Measurements from ENCODE around the gene CDK2AP2.
"Not testable (repeated sequence)": the region's sequence is repeated elsewhere in the genome, so short reads cannot be mapped to it uniquely, and the experiment has no call there.

CDK2AP2 gene

DNA sequence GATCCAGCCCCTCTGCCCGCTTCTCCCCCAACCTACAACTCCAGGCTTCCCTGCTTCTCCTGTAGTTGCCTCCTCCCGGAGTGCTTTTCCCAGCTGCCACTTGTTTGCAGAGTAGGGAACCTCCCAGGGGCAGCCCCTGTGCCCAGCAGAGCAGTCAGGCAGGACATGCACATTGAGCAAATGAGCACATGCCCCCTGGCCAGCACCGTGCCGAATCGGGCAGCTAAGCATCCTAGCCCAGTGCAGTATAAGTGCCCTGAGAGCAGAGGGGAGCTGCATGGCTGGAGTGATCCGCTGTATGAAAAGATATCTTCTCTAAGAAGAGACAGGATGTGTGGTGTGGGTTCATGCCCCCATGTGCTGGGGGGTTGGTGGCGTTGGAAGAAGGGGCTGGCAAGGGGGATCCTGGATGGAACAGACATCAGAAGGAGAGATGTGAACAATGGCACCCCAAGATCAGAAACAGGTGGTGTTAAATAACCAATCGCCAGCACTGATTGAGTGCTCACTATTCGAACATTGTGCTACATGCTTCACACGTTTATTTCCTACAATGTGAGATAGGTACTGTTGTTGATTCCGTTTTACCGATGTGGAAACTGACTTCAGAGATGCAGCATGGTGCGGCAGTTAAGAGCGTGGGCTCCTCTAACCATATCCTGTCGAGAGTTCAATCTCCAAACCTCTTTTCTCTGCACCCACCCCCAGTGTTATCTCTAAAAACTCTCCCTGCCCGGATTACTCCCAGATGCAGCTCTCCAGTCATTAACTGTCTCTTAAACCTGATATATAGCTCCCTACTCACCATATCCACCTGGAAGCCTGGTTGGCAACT, 23.9 kb downstream of the CDK2AP2 start:
- in situ Hi-C loops (cut with MboI; ENCODE audit: low pct_unique_long_range_greater_than_20kb, low sequenced_read_pairs, unreplicated experiment) = no loop called here
- no peak for TF ChIP-seq CTCF (IDR thresholded peaks at IDR 0.05; ENCODE audit: extremely low read depth, insufficient read depth, missing control alignments)
- no peak for DNase-seq (ENCODE audit: low spot score)

GRCh38 chr11:67482827-67483798, 24.8 kb downstream of the CDK2AP2 start, which contains the start of gene AIP:
AIP (plus strand) TSS chr11:67483026; CDS start chr11:67483159, 133 bp downstream.
- peak; percentile 8 for TF ChIP-seq CTCF (IDR thresholded peaks at IDR 0.05; ENCODE audit: extremely low read depth, insufficient read depth, missing control alignments)
- in situ Hi-C loops (cut with MboI; ENCODE audit: low pct_unique_long_range_greater_than_20kb, low sequenced_read_pairs, unreplicated experiment) = no loop called here
- peak; percentile 95 for DNase-seq (ENCODE audit: low spot score)

GRCh38 chr11:67482275-67482826, 25.6 kb downstream of the CDK2AP2 start:
- in situ Hi-C loops (cut with MboI; ENCODE audit: low pct_unique_long_range_greater_than_20kb, low sequenced_read_pairs, unreplicated experiment) = no loop called here
- DNase-seq (ENCODE audit: low spot score) = no peak
- TF ChIP-seq CTCF (IDR thresholded peaks at IDR 0.05; ENCODE audit: extremely low read depth, insufficient read depth, missing control alignments) = no peak

DNA sequence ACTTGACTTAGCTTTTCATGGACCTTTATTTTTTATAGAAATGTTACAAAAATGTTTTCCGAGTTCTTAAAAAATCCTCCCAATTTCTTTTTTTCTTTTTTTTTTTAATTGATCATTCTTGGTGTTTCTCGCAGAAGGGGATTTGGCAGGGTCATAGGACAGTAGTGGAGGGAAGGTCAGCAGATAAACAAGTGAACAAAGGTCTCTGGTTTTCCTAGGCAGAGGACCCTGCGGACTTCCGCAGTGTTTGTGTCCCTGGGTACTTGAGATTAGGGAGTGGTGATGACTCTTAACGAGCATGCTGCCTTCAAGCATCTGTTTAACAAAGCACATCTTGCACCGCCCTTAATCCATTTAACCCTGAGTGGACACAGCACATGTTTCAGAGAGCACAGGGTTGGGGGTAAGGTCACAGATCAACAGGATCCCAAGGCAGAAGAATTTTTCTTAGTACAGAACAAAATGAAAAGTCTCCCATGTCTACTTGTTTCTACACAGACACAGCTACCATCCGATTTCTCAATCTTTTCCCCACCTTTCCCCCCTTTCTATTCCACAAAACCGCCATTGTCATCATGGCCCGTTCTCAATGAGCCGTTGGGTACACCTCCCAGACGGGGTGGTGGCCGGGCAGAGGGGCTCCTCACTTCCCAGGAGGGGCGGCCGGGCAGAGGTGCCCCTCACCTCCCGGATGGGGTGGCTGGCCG, 30.5 kb downstream of the CDK2AP2 start:
- DNase-seq (ENCODE audit: low spot score); in situ Hi-C loops (cut with MboI; ENCODE audit: low pct_unique_long_range_greater_than_20kb, low sequenced_read_pairs, unreplicated experiment): not testable (repeated sequence)

DNA sequence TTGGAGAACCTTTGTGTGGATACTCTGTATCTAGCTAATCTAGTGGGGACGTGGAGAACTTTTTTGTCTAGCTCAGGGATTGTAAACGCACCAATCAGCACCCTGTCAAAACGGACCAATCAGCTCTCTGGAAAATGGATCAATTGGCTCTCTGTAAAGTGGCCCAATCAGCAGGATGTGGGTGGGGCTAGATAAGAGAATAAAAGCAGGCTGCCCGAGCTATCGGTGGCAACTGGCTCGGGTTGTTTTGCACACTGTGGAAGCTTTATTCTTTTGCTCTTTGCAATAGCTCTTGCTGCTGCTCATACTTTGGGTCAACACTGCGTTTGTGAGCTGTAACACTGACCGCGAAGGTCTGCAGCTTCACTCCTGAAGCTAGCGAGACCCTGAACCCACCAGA, 31.3 kb downstream of the CDK2AP2 start:
- in situ Hi-C loops (cut with MboI; ENCODE audit: low pct_unique_long_range_greater_than_20kb, low sequenced_read_pairs, unreplicated experiment); DNase-seq (ENCODE audit: low spot score): not testable (repeated sequence)

GRCh38 chr11:67472882-67473281, 35.1 kb downstream of the CDK2AP2 start:
- in situ Hi-C loops (cut with MboI; ENCODE audit: low pct_unique_long_range_greater_than_20kb, low sequenced_read_pairs, unreplicated experiment) = no loop called here
- no peak for TF ChIP-seq CTCF (IDR thresholded peaks at IDR 0.05; ENCODE audit: extremely low read depth, insufficient read depth, missing control alignments)
- DNase-seq (ENCODE audit: low spot score) = no peak

All from GM13977 (cell line).